Left renal pelvis (tissue), 4 donors: ENCODE measurements around the gene TBC1D5. TPM values are rescaled to one million over a fixed set of nuclear protein-coding genes. Genes with fewer than 3 reads are reported as not detected.

Experiments
- DNase-seq, 4 donors: peaks; one replicate each; pipeline ENCODE4 v3.0.0-alpha.2; 2013; ENCODE audit warnings: low read depth in 4 of 4, low spot score in 3 of 4
- polyA plus RNA-seq, 4 donors: library from polyadenylated mRNA; unstranded; fragments of 120-200 nt; gene quantifications; one replicate each; pipeline ENCODE4 v1.2.1, GENCODE V29; 2013; ENCODE audit not compliant: insufficient read length in 4 of 4

The TBC1D5 gene
- polyA plus RNA-seq, 4 donors, result 43.0 to 58.2 (median 52.0) TPM

GRCh38 chr3:17204049-17204650, 538.3 kb downstream of the TBC1D5 start:
- no peak for DNase-seq

- no peak for DNase-seq
Measured at GRCh38 chr3:17201538-17201937, 540.9 kb downstream of the TBC1D5 start.

GRCh38 chr3:17195856-17196604, 546.4 kb downstream of the TBC1D5 start:
- DNase-seq, result no peak

- DNase-seq, result no peak
Measured at GRCh38 chr3:17195192-17195611, 547.2 kb downstream of the TBC1D5 start.

- DNase-seq, result no peak
Measured at GRCh38 chr3:17194116-17194515, 548.3 kb downstream of the TBC1D5 start.

- no peak for DNase-seq
Measured at GRCh38 chr3:17192995-17193394, 549.4 kb downstream of the TBC1D5 start.

- DNase-seq, result no peak
Measured at GRCh38 chr3:17190353-17191078, 551.9 kb downstream of the TBC1D5 start.

GRCh38 chr3:17188378-17188777, 554.1 kb downstream of the TBC1D5 start:
- no peak for DNase-seq

- DNase-seq, result no peak
Measured at GRCh38 chr3:17187589-17188184, 554.7 kb downstream of the TBC1D5 start.

GRCh38 chr3:17183951-17184550, 558.4 kb downstream of the TBC1D5 start:
- no peak for DNase-seq

GRCh38 chr3:17182166-17182565, 560.3 kb downstream of the TBC1D5 start:
- no peak for DNase-seq

- DNase-seq, result no peak
Measured at GRCh38 chr3:17181413-17181907, 561.0 kb downstream of the TBC1D5 start.

GRCh38 chr3:17179381-17180205, 562.8 kb downstream of the TBC1D5 start:
- no peak for DNase-seq

GRCh38 chr3:17176757-17177156, 565.7 kb downstream of the TBC1D5 start:
- DNase-seq, result no peak

GRCh38 chr3:17175187-17175807, 567.1 kb downstream of the TBC1D5 start:
- DNase-seq, result no peak

GRCh38 chr3:17166369-17166768, 576.1 kb downstream of the TBC1D5 start:
- no peak for DNase-seq

GRCh38 chr3:17162116-17162515, 580.3 kb downstream of the TBC1D5 start:
- DNase-seq, result no peak

- DNase-seq, result no peak
Measured at GRCh38 chr3:17160597-17160996, 581.8 kb downstream of the TBC1D5 start.

- no peak for DNase-seq
Measured at GRCh38 chr3:17158941-17159682, 583.3 kb downstream of the TBC1D5 start.
